Measurements from ENCODE around the gene XPO5. TPM values are rescaled to one million over a fixed set of nuclear protein-coding genes. Genes with fewer than 3 reads are reported as not detected.

Gene XPO5
- total RNA-seq, 1 donor from 2014 or later: 47.9 TPM

- DNase-seq (ENCODE audit: low spot score): no peak
These were observed 103.3 kb downstream of the XPO5 start for GRCh38 chr6:43472515-43472914.

Other genes starting within 250 kb of the XPO5 start
- 14.7 TPM for gene ZNF318, start 206.4 kb downstream of the XPO5 start, total RNA-seq
- 52.7 TPM for gene ABCC10, start 148.5 kb downstream of the XPO5 start, total RNA-seq
- 3.2 TPM for gene DLK2, start 120.5 kb downstream of the XPO5 start, total RNA-seq
- gene TJAP1, start 98.5 kb downstream of the XPO5 start, total RNA-seq: 36.5 TPM
- 0.57 TPM for gene LRRC73, start 65.7 kb downstream of the XPO5 start, total RNA-seq
- 84.6 TPM for gene YIPF3, start 59.1 kb downstream of the XPO5 start, total RNA-seq
- gene POLR1C, start 58.9 kb downstream of the XPO5 start, total RNA-seq: 60.4 TPM
- 10.8 TPM for gene POLH, start 147 bp upstream of the XPO5 start, total RNA-seq
- gene GTPBP2, start 53.2 kb upstream of the XPO5 start, total RNA-seq: 74.1 TPM
- gene MAD2L1BP, start 59.8 kb upstream of the XPO5 start, total RNA-seq: 27.2 TPM
- gene RSPH9, start 69.0 kb upstream of the XPO5 start, total RNA-seq: 0.68 TPM
- gene MRPS18A, start 111.8 kb upstream of the XPO5 start, total RNA-seq: 41.8 TPM
- gene VEGFA, start 194.2 kb upstream of the XPO5 start, total RNA-seq: 261 TPM